Epithelial cell of proximal tubule (primary cell): ENCODE data around the gene C11orf52. TPM values are rescaled to one million over a fixed set of nuclear protein-coding genes. Genes with fewer than 3 reads are reported as not detected.

ENCODE experiments used
- DNase-seq: peaks from one replicate; pipeline ENCODE4 v3.0.0-alpha.2; 2011; ENCODE audit warnings: low read depth
- H3K4me3 ChIP-seq: 2 replicates; pipeline ENCODE4 v1.5.1; 2011; ENCODE audit warnings: low read depth, mild to moderate bottlenecking, low read length
- CTCF ChIP-seq: conservative IDR thresholded peaks from 2 replicates; pipeline ENCODE4 v1.5.1; 2012; ENCODE audit warnings: low read depth, mild to moderate bottlenecking, low read length
- total RNA-seq: library from RNA; depleted of rRNA; stranded (reverse); fragments of >200 nt; gene quantifications from 2 replicates; pipeline ENCODE4 v1.2.3, GENCODE V29; 2015

The C11orf52 gene
- total RNA-seq, 1 donor from 2014 or later: 4.0 TPM

- H3K4me3 ChIP-seq: no peak overlapping the region
- DNase-seq: no peak
- no peak for TF ChIP-seq CTCF
These were observed 35.4 kb downstream of the C11orf52 start for GRCh38 chr11:111954154-111954553.

GRCh38 chr11:111957663-111958444, 39.1 kb downstream of the C11orf52 start:
- no peak for DNase-seq
- TF ChIP-seq CTCF: no peak
- H3K4me3 ChIP-seq: no peak overlapping the region

GRCh38 chr11:111960916-111961315, 42.2 kb downstream of the C11orf52 start:
- DNase-seq: peak; percentile 68
- H3K4me3 ChIP-seq: no peak overlapping the region
- no peak for TF ChIP-seq CTCF

- no peak overlapping the region for H3K4me3 ChIP-seq
- DNase-seq: no peak
- no peak for TF ChIP-seq CTCF
These were observed 42.9 kb downstream of the C11orf52 start for GRCh38 chr11:111961389-111962300.

GRCh38 chr11:111963931-111964340, 45.2 kb downstream of the C11orf52 start:
- no peak for TF ChIP-seq CTCF
- no peak for DNase-seq
- H3K4me3 ChIP-seq: no peak overlapping the region

GRCh38 chr11:111966678-111967077, 48.0 kb downstream of the C11orf52 start:
- no peak overlapping the region for H3K4me3 ChIP-seq
- DNase-seq: no peak
- TF ChIP-seq CTCF: no peak
